NB4 (cell line): ENCODE measurements around the gene ZNF417.

Experiments
- CTCF ChIP-seq: IDR thresholded peaks from one replicate; pipeline ENCODE4 v1.5.1; 2012; ENCODE audit warnings: low read depth, low read length
- MAX ChIP-seq: IDR thresholded peaks from 2 replicates; pipeline ENCODE4 v1.6.1; 2011; ENCODE audit warnings: low read depth, low read length
- POLR2A ChIP-seq: IDR thresholded peaks from 2 replicates; pipeline ENCODE4 v1.6.1; 2011; ENCODE audit warnings: mild to moderate bottlenecking; ENCODE audit not compliant: insufficient read length; ENCODE audit errors: extremely low read depth

GRCh38 chr19:57870225-57870624, 46.2 kb downstream of the ZNF417 start:
- no peak for TF ChIP-seq CTCF
- no peak for TF ChIP-seq POLR2A
- no peak for TF ChIP-seq MAX
